SU-DHL-6 (cell line): ENCODE results near the gene THAP5.
A peak's percentile ranks its signal among the peaks of the same experiment; 100 is the strongest.

Experiments used
- H2AFZ ChIP-seq: fragments of 200-600 bp; sonication (generic); 2 replicates; pipeline ENCODE4 v1.6.1; 2014; ENCODE audit warnings: low read depth, mild to moderate bottlenecking, moderate library complexity, mixed read lengths, antibody characterized with exemption, low read length; ENCODE audit not compliant: severe bottlenecking
- H3F3A ChIP-seq: fragments of 200-600 bp; shearing (Covaris generic); 2 replicates; pipeline ENCODE4 v1.6.0; 2016; ENCODE audit warnings: antibody characterized with exemption, mild to moderate bottlenecking; ENCODE audit not compliant: insufficient read depth
- H3K27ac ChIP-seq: fragments of 200-600 bp; sonication (generic); 2 replicates; pipeline ENCODE4 v1.5.1; 2016; ENCODE audit warnings: low read depth, mild to moderate bottlenecking, low read length, moderate library complexity, mixed read lengths
- H3K27me3 ChIP-seq: fragments of 200-600 bp; sonication (generic), shearing (Covaris generic); 2 replicates; pipeline ENCODE4 v1.6.0; 2014; ENCODE audit warnings: mild to moderate bottlenecking, low read length
- H3K36me3 ChIP-seq: fragments of 200-600 bp; sonication (generic); 2 replicates; pipeline ENCODE4 v1.6.1; 2014; ENCODE audit warnings: mild to moderate bottlenecking, low read length, mixed read lengths
- H3K4me2 ChIP-seq: fragments of 300-600, 200-600 bp; shearing (Covaris generic), sonication (generic); 2 replicates; pipeline ENCODE4 v1.6.0; 2014; ENCODE audit warnings: low read length, low read depth, mild to moderate bottlenecking; ENCODE audit not compliant: poor library complexity, severe bottlenecking
- H3K4me3 ChIP-seq: fragments of 200-600 bp; sonication (generic); 2 replicates; pipeline ENCODE4 v1.5.1; 2014; ENCODE audit warnings: antibody characterized with exemption, low read length, mild to moderate bottlenecking, mixed read lengths; ENCODE audit not compliant: insufficient read depth, poor library complexity, severe bottlenecking
- H3K79me2 ChIP-seq: fragments of 200-600 bp; sonication (generic); 2 replicates; pipeline ENCODE4 v1.6.1; 2014; ENCODE audit warnings: mild to moderate bottlenecking, low read length, moderate library complexity; ENCODE audit not compliant: insufficient read depth
- H3K9ac ChIP-seq: fragments of 200-600 bp; sonication (generic); 2 replicates; pipeline ENCODE4 v1.7.0; 2014; ENCODE audit warnings: mild to moderate bottlenecking, low read length
- H3K9me2 ChIP-seq: fragments of 200-600 bp; sonication (generic); replicated peaks from 2 replicates; pipeline ENCODE4 v1.6.1; 2014; ENCODE audit warnings: low read length; ENCODE audit not compliant: insufficient read depth
- H3K9me3 ChIP-seq: fragments of 200-600 bp; sonication (generic); 2 replicates; pipeline ENCODE4 v1.6.1; 2014; ENCODE audit warnings: low read length, mixed read lengths; ENCODE audit not compliant: insufficient read depth
- H4K20me1 ChIP-seq: fragments of 200-600 bp; sonication (generic); 2 replicates; pipeline ENCODE4 v1.6.1; 2014; ENCODE audit warnings: low read depth, mild to moderate bottlenecking, antibody characterized with exemption, low read length, moderate library complexity, mixed read lengths
- EZH2phosphoT487 ChIP-seq: fragments of 200-600 bp; sonication (generic), shearing (Covaris generic); conservative IDR thresholded peaks from 2 replicates; pipeline ENCODE4 v1.6.1; 2018; ENCODE audit warnings: mild to moderate bottlenecking, antibody characterized with exemption, low read length, moderate library complexity, mixed read lengths
- TF ChIP-seq, protein P1 (sequence below): fragments of 200-600 bp; sonication (generic); IDR thresholded peaks from one replicate; pipeline ENCODE4 v1.5.1; 2017; ENCODE audit warnings: antibody characterized with exemption, mild to moderate bottlenecking, low read length, moderate library complexity; ENCODE audit not compliant: insufficient read depth, poor library complexity, severe bottlenecking

Gene THAP5

DNA sequence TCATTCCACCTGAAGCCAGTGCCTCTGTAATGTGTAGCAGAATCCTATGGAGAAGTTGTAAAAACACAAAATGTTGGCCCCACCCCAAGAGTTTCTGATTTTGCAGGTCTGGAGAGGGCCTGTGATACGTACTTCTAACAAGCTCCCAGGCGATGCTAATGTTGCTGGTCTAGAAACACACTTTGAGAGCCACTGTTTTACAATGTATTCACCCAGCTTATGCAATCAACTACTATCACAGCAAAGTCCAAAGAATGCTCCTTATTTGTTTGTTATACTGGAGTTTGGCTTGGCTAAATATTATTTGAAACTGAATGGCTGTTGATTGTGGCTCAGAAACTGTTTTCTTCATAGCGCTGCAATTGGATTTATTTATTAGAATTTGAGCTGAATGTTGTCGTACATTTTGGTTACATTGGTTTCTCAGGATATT, 44.5 kb upstream of the THAP5 start:
- H3K27ac ChIP-seq, result no peak overlapping the region
- H3F3A ChIP-seq, result no peaks in the 10 kb centered on the region
- no peaks in the 10 kb centered on the region for H3K9me2 ChIP-seq
- H3K4me2 ChIP-seq, result no peak overlapping the region
- H3K27me3 ChIP-seq, result no peaks in the 10 kb centered on the region
- no peaks in the 10 kb centered on the region for H4K20me1 ChIP-seq
- no peak overlapping the region for H3K4me3 ChIP-seq
- TF ChIP-seq, protein P1, sequence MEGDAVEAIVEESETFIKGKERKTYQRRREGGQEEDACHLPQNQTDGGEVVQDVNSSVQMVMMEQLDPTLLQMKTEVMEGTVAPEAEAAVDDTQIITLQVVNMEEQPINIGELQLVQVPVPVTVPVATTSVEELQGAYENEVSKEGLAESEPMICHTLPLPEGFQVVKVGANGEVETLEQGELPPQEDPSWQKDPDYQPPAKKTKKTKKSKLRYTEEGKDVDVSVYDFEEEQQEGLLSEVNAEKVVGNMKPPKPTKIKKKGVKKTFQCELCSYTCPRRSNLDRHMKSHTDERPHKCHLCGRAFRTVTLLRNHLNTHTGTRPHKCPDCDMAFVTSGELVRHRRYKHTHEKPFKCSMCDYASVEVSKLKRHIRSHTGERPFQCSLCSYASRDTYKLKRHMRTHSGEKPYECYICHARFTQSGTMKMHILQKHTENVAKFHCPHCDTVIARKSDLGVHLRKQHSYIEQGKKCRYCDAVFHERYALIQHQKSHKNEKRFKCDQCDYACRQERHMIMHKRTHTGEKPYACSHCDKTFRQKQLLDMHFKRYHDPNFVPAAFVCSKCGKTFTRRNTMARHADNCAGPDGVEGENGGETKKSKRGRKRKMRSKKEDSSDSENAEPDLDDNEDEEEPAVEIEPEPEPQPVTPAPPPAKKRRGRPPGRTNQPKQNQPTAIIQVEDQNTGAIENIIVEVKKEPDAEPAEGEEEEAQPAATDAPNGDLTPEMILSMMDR, result no peak
- TF ChIP-seq EZH2phosphoT487, result no peak
- no peaks in the 10 kb centered on the region for H3K9me3 ChIP-seq
- H3K36me3 ChIP-seq, result no peaks in the 10 kb centered on the region
- H2AFZ ChIP-seq, result no peak overlapping the region
- no peaks in the 10 kb centered on the region for H3K79me2 ChIP-seq
- H3K9ac ChIP-seq, result no peak overlapping the region

DNA sequence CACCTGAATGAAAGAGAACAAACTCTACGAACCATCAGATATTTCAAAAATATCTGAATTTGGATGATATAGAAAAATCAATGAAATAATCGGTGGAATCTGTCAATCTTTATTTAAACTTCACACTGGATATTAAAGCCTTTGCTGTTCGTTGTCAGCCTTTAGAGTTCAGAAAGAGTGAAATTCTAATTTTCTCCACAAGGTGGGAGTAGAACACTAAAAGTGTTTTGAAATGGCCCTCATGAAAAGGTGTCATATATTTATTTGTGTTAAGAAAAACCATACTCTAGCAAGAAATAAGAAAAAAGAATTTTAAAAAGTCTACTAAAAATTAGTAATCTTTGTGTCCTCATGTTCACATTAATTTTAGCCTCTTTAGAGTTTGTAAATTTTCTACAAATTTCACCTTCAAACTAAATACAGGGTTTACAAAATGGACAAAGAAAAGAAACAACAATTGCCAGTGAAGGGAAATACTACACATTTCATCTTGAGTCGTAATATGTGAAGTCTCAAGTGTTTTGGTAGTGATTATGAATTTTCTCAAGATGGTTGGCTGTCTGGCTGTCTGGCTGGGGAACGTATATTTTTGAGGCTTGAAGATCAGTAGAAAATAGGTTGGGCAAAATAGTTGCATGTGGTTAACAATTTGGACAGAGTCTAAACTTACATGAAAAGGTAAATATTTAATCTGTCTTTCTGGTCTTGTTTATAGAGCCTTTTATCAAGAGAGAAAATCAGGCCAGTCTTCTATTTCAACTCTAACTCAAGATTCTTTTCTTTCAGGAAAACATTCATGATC, 43.8 kb upstream of the THAP5 start:
- TF ChIP-seq, protein P1, result peak; percentile 66
- TF ChIP-seq EZH2phosphoT487, result no peak
- no peak overlapping the region for H3K27ac ChIP-seq
- H3K4me3 ChIP-seq, result no peak overlapping the region

DNA sequence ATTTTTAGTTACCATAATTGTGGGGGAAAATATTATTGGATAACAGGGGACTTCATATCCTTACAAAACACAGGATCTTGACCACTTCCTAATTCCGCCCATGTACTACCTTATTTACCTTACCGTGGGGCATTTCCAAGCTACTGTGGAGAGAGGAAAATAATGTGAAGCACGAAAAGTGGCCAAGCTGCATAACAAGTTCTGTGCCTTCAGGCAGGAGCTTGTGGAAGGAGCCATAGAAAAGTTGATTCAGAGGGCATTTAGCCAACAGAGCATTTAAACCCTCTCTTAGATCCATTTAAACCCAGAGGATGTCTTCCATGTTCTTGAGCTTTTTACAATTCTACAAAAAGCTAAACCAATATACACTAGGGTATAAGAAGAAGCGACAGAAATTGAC, 41.8 kb upstream of the THAP5 start:
- Histone ChIP-seq H3F3A (no peaks in the 10 kb centered on the region), H3K27me3 (no peaks in the 10 kb centered on the region), H3K4me2 (no peak overlapping the region), H3K9me2 (no peaks in the 10 kb centered on the region), H3K36me3 (no peaks in the 10 kb centered on the region), H4K20me1 (no peaks in the 10 kb centered on the region), H3K4me3 (no peak overlapping the region), H3K9me3 (no peaks in the 10 kb centered on the region), H2AFZ (no peak overlapping the region), H3K9ac (no peak overlapping the region), H3K79me2 (no peaks in the 10 kb centered on the region), H3K27ac (no peak overlapping the region)
- no peak for TF ChIP-seq EZH2phosphoT487
- TF ChIP-seq, protein P1, result no peak

More for the DNA sequence above, 43.8 kb upstream of the THAP5 start:
- Histone ChIP-seq H4K20me1 (no peaks in the 10 kb centered on the region), H3K27me3 (no peaks in the 10 kb centered on the region), H2AFZ (no peak overlapping the region), H3K4me2 (no peak overlapping the region), H3K9ac (no peak overlapping the region), H3K36me3 (no peaks in the 10 kb centered on the region), H3K9me3 (no peaks in the 10 kb centered on the region), H3K79me2 (no peaks in the 10 kb centered on the region), H3F3A (no peaks in the 10 kb centered on the region), H3K9me2 (no peaks in the 10 kb centered on the region)
